HCEC 1CT (cell line): ENCODE measurements around the gene FBRSL1.
A peak's percentile ranks its signal among the peaks of the same experiment; 100 is the strongest.

Experiments used
- DNase-seq: peaks from one replicate; pipeline ENCODE4 v3.0.0-alpha.2; 2017

FBRSL1 gene

GRCh38 chr12:132513458-132514135, 23.6 kb downstream of the FBRSL1 start:
- DNase-seq, result no peak

GRCh38 chr12:132514216-132514820, 24.4 kb downstream of the FBRSL1 start:
- DNase-seq, result no peak

- no peak for DNase-seq
Observed at GRCh38 chr12:132514838-132515237, 24.9 kb downstream of the FBRSL1 start.

GRCh38 chr12:132516095-132517012, 26.4 kb downstream of the FBRSL1 start:
- no peak for DNase-seq

- DNase-seq, result no peak
Observed at GRCh38 chr12:132517013-132517739, 27.2 kb downstream of the FBRSL1 start.

GRCh38 chr12:132517740-132518100, 27.8 kb downstream of the FBRSL1 start:
- no peak for DNase-seq

- no peak for DNase-seq
Observed at GRCh38 chr12:132518354-132518992, 28.5 kb downstream of the FBRSL1 start.

- DNase-seq, result no peak
Observed at GRCh38 chr12:132520421-132521199, 30.7 kb downstream of the FBRSL1 start.

GRCh38 chr12:132521200-132521580, 31.2 kb downstream of the FBRSL1 start:
- no peak for DNase-seq

GRCh38 chr12:132521712-132522292, 31.9 kb downstream of the FBRSL1 start:
- no peak for DNase-seq

GRCh38 chr12:132522592-132523380, 32.8 kb downstream of the FBRSL1 start:
- DNase-seq, result no peak

GRCh38 chr12:132523576-132524331, 33.8 kb downstream of the FBRSL1 start:
- DNase-seq, result peak; percentile 31

- no peak for DNase-seq
Observed at GRCh38 chr12:132524405-132524804, 34.5 kb downstream of the FBRSL1 start.

- no peak for DNase-seq
Observed at GRCh38 chr12:132525011-132525832, 35.3 kb downstream of the FBRSL1 start.

GRCh38 chr12:132525833-132526455, 36.0 kb downstream of the FBRSL1 start:
- DNase-seq, result no peak

GRCh38 chr12:132527186-132527882, 37.4 kb downstream of the FBRSL1 start:
- no peak for DNase-seq

GRCh38 chr12:132527883-132528264, 37.9 kb downstream of the FBRSL1 start:
- DNase-seq, result no peak
